ENCODE data around the gene ENTPD5. TPM values are rescaled to one million over a fixed set of nuclear protein-coding genes. Genes with fewer than 3 reads are reported as not detected.

ENTPD5 gene, protein sequence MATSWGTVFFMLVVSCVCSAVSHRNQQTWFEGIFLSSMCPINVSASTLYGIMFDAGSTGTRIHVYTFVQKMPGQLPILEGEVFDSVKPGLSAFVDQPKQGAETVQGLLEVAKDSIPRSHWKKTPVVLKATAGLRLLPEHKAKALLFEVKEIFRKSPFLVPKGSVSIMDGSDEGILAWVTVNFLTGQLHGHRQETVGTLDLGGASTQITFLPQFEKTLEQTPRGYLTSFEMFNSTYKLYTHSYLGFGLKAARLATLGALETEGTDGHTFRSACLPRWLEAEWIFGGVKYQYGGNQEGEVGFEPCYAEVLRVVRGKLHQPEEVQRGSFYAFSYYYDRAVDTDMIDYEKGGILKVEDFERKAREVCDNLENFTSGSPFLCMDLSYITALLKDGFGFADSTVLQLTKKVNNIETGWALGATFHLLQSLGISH
- 8.3 and 11.8 TPM in 2 replicates for total RNA-seq (2014; rRNA removed)
- polyA plus RNA-seq (2012): 4.2 TPM

DNA sequence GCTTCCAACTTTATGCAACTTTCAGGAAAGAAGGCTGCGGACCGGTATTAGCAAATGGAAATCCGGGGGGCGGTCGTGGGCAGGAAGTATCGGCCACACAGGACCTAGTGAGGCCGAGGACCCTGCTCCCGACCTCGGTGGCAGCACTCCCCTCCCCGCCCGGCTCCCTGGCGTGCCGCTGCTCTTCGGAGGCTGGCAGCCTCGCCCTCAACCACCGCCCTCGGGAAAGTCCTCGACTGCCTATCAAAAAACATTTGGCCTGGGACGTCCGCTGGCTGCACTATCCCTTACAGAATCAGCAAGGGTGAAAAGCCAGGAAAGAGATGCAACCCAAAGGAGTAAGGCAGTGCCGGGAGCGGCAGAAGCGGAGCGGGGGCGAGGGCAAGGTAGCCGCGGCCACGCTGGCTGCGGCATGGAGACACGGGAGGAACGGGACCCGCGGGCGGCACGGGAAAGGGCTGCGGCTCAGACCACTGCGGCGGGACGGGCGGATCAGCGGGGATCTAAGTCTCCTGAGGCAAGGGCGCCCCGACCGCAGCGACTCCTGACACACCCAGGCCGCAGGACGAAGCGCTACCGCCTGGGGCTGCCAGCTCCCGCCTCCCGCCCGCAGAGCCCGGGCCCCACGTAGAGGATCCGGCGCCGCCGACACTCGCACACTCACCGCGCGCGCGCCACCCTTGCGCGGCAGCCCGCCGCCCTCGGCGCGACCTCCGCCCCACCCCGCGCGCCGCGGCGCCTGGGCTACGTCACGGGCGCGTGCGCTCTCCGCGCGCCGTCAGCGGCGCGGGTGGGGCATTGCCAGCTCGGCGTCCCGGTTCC is at the start of gene ENTPD5, which contains the start of gene BBOF1:
ENTPD5 (minus strand) TSS at position 703 of the 822 bp plus-strand sequence. CDS start 31,186 bp downstream, outside the sequence.
BBOF1 (plus strand) TSS at position 764 of the 822 bp plus-strand sequence. CDS start 130 bp downstream, outside the sequence.
- DNase-seq (ENCODE audit: low read depth): peak; percentile 84

DNA sequence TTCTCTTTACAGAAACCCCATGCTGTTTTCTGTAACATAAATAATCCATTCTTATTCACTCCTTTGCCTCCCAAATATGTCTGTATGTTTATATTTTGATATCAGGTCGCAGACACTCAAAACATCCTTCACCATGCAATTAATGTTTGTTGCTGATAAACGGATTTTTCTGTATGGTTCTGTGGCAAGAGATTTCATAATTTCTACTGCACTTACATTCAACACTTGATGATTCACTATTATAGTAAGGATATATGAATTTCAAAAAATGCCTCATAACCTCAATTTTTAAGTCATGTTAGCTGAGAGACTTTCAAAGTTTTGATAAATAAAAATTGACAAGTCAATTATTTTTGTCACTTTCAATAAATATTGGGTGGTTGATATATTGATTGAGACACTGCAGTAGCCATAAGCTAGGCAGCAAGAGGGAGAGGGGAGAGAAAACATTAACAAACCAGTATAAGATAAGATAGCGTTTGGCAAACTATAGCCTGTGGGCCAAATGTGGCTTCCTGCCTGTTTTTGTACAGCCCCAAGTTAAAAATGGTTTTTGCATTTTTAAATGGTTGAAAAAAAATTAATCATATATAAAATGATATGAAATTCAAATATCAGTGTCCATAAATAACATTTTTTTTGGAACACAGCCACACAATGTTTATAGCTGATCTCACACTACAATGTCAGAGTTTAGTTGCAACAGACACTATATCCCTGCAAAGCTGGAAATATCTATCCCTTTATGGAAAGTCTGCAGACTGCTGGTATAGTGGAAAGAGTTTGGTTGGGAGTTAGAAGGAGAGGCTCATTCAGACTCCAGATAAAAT is 46.9 kb upstream of the ENTPD5 start:
- peak; percentile 9 for DNase-seq (ENCODE audit: low read depth)

GRCh38 chr14:74064883-74065282 is 45.8 kb upstream of the ENTPD5 start:
- no peak for DNase-seq (ENCODE audit: low read depth)

DNA sequence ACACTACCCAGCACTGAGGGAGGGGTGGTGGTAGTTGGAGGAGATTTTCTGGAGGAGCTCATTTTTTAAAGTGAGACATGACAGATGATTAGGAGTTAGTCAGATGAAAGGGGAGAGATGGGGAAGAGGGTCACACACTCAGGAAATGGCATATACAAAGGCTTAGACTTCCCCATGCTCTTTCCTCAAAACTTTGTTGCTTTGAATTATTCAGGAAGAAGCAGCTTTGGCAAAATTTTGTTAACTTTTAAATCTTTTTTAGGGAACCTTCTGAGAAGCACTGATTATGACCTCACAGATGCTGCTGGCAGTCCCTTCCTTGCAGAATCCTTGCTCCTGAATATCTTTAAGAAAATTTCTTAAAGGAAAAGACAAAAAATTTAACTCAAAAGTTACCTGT is 45.3 kb upstream of the ENTPD5 start:
- DNase-seq (ENCODE audit: low read depth): no peak

- peak; percentile 37 for DNase-seq (ENCODE audit: low read depth)
Observed at GRCh38 chr14:74062809-74063150, 43.7 kb upstream of the ENTPD5 start.

GRCh38 chr14:74049876-74050495 is 30.9 kb upstream of the ENTPD5 start:
- DNase-seq (ENCODE audit: low read depth): no peak

DNA sequence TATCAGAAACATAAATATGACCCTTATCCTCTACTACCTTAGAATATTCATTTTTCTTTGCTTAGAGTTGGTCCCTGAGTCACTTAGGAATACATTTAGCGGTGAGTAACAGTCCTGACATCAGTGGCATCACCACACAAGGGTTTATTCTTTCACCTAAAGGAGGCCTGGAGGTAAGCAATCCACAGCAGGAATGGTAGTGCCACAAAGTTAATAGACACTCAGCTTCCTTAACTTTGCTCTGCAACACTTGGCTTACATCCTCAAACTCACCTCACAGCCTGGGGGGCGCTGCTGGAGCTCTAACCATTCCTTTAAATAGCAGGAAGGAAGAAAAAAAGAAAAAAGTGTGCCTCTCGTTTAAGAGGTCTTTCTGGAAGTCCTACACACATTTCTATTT is 29.2 kb upstream of the ENTPD5 start:
- DNase-seq (ENCODE audit: low read depth): no peak

DNA sequence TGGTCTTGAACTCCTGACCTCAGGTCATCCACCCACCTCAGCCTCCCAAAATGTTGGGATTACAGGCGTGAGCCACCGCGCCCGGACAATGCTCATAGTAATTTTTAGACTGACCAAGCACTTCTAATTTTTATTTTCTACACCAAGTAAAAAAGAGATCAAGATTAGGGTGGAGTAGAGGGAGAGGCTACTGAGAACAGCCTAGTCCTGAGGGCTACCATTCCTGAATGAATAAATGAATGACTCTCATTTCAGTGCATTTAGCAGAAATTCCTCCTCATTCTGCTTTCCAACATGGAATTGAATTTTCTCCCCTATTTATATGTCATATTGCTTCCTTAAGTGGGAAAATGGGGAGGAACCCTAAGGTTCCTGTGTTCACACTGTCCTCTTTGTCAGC is 26.4 kb upstream of the ENTPD5 start:
- no peak for DNase-seq (ENCODE audit: low read depth)

DNA sequence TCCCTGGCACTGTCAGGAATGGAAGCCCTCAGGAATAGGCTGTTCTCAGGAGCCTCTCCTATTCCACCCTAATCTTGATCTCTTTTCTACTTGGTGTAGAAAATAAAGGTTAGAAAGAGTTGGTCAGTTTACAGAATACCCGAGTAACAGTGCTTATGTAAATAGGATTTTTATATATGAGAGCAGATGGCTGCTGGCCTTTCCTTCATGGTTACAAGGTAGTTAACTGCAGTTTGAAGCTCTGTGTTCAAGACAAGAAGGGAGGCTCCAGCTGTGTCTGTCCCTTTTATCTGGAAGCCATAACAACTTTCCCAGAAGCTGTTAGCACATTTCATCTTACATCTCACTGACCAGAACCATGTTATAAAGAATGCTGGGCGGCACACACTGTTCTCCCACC is 23.2 kb upstream of the ENTPD5 start:
- DNase-seq (ENCODE audit: low read depth): no peak

DNA sequence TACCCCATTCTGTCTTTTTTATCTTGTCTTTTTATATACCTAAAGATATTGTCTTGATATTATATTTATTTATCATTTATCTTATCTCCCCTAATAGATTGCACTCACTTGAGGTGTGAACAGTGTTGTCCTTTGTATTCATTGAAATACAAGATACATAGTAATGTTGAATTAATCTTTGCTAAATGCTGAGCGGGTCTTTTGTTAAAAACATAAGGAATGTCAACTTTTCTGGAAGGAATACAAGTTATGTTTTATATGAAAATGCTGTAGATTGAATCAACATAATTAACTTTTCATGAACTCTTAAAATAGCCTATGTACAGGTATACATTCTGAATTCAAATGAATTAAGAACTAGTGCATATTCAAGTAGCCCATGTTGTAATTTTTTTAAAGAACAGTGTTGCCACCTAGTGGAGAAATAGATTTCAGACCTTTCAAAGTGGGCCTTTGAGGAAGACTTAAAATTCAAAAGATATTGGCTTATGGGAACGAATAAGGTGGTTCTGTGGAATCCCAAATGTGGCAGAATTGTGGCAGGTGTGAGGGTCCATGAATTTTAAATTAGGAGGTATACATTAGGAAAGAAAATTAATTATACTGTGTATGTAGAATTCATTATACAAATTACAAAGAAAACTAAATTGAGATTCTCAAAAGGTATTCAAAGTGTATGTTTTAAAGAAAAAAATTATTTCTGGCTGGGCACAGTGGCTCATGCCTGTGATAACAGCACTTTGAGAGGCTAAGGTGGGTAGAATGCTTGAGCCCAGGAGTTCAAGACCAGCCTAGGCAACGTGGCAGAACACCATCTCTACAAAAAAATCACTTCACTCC is 19.2 kb upstream of the ENTPD5 start:
- peak; percentile 55 for DNase-seq (ENCODE audit: low read depth)

GRCh38 chr14:74035556-74035955 is 16.5 kb upstream of the ENTPD5 start:
- peak; percentile 19 for DNase-seq (ENCODE audit: low read depth)

DNA sequence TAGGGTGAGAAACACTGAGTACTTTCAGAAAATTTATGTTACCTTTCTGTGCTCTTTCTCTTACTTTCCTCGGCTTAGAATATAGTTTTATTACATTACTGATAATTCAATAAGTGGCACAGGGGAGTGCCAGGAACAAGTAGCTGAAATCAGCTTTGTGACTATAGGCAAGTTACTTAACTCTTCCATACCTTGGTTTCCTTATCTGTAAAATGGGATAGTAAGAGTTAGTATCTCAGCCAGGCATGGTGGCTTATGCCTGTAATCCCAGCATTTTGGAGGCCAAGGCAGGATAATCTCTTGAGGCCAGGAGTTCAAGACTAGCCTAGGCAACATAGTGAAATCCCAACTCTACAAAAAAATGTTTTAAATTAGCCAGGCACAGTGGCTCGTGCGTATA is 15.5 kb upstream of the ENTPD5 start:
- DNase-seq (ENCODE audit: low read depth): no peak

DNA sequence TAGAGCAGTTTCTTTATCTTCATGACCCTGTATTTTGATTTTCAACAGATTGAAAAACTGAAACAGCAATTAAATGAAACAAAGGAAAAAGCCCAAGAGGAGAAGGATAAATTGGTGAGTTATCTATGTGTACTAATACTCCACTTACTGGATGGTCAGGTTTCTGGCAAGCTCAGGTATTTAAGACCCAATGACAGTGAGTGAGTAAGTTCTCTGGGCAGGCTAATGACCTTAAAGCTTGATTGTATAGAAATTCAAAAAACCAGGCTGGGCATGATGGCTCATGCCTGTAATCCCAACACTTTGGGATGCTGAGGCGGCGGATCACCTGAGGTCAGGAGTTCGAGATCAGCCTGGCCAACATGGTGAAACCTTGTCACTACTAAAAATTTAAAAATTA is 10.0 kb upstream of the ENTPD5 start:
- no peak for DNase-seq (ENCODE audit: low read depth)

- DNase-seq (ENCODE audit: low read depth): no peak
Observed at GRCh38 chr14:74022346-74022745, 3.3 kb upstream of the ENTPD5 start.

- peak; percentile 33 for DNase-seq (ENCODE audit: low read depth)
Observed at GRCh38 chr14:74019408-74020137, 485 bp upstream of the ENTPD5 start.

DNA sequence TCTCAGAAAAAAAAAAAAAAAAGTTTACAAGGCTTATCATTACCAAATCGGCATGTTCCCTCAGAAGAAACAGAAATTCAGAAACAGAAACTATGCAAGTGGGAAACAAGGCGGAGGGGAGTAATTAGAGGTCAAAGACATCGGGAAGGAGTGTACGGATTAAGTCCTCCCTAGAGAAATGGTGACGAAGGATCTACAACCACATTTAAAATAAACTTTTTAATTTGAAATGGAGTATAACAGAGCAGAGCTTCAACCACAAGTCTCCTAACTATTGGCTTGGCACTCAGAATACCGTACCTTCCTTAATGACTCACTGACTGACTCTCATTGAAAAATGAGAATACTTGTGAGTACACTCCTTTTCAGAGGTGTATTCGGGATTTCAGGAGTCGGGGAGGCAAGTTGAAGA is 908 bp downstream of the ENTPD5 start:
- DNase-seq (ENCODE audit: low read depth): peak; percentile 65

GRCh38 chr14:74015963-74016362 is 3.1 kb downstream of the ENTPD5 start:
- DNase-seq (ENCODE audit: low read depth): no peak

DNA sequence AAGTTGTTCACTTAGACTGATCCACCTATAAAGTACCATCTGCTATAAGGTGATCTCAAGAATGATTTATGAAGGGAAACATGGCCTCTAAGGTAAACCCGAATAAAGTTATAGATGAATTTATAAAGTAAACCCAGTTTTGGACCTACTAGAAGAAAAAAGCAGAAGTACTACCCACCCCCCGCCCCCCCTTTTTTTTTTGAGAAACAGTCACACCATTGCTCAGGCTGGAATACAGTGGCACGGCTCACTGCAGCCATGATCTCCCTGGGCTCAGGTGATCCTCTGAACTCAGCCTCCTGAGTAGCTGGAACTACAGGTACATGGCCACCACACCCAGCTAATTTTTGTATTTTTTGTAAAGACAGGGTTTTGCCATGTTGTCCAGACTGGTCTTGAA is 3.9 kb downstream of the ENTPD5 start:
- DNase-seq (ENCODE audit: low read depth): no peak

- peak; percentile 1 for DNase-seq (ENCODE audit: low read depth)
Observed at GRCh38 chr14:74014299-74014698, 4.8 kb downstream of the ENTPD5 start.
